A673 (cell line): ENCODE measurements around the gene ANGPTL2.

Source experiments
- CTCF ChIP-seq: fragments of 300-800, 200-600 bp; sonication (generic); conservative IDR thresholded peaks from 2 replicates; pipeline ENCODE4 v1.5.1; 2017; ENCODE audit warnings: low read depth, mild to moderate bottlenecking, antibody characterized with exemption, low read length, moderate library complexity, mixed read lengths
- EZH2 ChIP-seq: fragments of 200-600 bp; sonication (generic); IDR thresholded peaks from 2 replicates; pipeline ENCODE4 v1.6.1; 2017; ENCODE audit warnings: borderline replicate concordance, low read depth, mild to moderate bottlenecking, mixed read lengths, antibody characterized with exemption, low read length; ENCODE audit not compliant: poor library complexity, severe bottlenecking

GRCh38 chr9:127131871-127132270 is 9.4 kb upstream of the ANGPTL2 start:
- TF ChIP-seq CTCF = no peak
- TF ChIP-seq EZH2 = no peak
